HG03139 (cell line): ENCODE measurements around the gene SLC19A1.
A peak's percentile ranks its signal among the peaks of the same experiment; 100 is the strongest.

ENCODE experiments used
- ATAC-seq: cut with Tn5 transposase; IDR thresholded peaks from one replicate; pipeline ENCODE4 v1.9.1; 2021; ENCODE audit not compliant: unreplicated experiment

Gene SLC19A1

DNA sequence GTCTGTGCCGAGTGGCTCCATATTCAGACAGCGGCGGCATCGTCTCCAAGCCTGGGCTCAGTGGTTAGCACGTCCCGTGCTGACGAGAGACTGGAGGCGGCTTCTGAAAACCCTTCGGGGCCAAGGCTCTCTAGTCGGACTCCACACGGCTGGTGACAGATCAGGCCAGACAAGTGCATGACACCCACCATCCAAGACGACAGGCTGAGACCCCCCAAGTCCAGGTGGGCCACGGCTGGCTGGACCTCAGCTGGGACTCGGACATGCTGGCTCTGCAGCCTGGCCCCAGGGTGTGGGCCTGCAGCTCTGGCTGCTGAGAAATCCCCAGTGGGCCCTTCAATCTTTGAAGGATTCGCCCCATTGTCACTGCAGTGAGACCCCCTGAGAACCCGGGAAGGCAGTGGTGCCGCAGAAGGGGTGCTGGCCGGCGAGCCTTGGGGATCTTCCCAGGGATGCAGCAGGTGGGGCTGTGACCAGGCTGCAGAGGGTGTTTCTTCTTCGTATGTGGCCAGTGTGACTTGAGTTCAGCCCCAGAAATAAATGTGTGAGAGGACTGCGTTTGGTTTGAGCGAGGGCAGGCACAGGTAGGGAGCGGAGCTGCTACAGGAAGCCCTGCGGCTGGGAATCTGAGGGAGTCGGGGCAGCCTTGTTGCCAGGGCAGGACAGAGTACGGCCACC, 15.9 kb upstream of the SLC19A1 start:
- ATAC-seq, result no peak

DNA sequence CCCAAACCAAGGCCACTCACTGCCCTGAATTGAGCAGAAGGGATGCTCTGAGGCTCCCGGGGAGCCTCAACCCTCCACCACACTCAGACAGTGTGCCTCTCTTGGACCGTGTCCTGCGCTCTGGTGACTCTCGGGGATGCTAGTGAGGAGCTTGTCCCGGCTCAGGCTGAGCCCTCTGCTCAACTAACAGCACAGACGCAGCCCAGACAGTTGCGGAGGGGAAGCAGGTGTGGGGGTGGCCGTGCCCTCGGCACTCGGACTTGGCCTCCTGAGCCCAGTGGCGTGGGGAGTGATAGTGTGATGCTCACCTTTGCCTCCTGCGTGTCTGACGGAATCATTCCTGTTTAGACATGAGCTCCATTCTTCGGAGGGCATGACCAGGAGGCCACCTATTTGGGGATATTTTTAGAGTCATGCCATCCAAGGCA, 15.4 kb upstream of the SLC19A1 start:
- no peak for ATAC-seq

DNA sequence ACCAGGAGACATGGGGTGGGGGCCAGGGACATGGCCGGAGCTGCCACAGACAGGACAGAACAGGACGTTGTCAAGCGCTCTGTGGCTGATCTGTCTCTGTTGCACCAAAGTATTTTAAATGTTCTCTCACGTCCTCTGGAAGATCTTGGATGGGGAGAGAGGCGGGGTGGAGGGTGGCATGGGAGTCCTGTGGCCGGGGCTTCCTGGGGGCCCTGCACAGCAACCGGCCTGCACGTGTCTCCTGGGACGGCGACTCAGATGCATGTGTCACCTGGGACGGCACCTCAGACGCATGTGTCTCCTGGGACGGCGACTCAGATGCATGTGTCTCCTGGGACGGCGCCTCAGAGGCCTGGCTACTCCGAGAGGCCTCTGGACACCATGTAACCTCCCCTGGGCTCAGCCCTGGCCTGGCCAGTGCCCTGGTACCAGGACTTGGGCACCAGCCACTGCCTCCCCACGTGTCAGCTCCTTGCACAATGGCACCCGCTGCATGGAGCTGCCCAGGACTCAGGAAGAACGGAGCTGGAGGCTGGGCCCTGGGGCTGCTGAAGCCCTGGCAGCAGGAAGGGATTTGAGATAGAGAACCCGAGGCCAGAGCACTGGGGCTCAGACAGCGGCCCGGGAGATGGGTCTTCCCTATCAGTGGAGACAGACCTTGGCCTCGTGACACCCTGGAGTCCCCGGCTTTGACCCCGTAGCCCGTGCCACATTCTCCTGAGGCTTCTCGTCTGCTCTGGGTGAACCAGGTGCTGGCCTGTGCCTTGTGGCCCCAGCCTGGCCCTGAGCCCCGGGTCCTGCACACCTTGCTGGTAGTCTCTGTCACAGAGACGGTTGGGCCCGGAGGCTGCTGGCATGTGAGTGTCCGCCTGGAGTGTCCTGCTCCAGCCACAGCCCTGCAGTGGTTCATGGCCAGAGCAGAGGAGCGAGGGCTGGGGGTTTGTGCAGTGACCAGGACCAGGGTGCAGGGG, 14.7 kb upstream of the SLC19A1 start:
- no peak for ATAC-seq

DNA sequence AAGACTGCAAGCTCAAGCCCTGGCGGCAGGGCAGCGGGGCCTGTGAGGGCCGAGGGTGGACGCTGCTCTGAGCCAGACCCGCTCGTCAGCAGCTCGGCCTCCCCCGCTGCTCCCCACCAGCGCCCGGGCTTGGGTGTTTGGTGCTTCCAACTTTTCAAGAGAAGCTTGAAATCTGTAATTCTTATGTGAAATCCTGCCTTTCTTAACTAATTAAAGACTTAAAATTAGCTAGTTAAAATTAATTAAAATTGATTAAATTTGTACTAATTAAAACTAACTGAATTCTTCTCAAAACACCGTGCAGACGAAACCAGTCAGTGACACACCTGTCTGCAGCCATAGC, 14.0 kb upstream of the SLC19A1 start:
- no peak for ATAC-seq

DNA sequence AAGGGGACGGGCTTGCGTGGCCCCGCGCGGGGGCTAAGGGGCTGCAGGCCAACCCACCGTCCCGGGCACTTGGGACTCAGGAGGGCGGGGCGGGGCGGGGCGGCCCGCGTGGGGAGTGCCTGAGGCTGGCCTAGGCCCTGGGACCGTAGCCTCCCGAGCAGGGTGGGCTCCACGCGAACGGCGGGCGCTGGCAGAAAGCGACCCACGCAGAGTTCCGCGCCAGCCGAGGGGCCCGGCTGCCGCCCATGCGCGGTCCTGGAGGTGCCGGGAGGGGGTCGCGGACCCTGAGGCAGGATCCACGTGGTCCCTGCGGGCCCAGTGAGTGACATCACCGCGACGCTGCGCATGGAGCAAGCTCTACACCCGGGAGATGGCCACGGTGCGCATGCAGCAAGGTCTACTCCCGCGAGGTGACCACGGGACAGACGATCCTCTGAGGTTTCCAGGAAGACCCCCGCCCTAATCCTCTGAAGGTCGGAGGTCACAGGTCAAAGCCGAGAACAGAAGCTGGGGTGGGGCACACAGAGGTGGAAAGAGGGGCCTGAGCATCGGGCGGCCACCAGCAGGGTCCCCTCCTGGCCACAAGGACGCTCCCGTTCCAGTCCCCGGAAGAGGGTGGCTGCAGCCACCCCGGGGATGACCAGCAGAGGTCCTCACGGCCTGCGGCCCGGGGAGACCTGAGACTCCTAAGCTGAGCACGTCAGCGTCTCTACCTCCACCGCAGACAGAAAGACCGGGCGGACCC, 13.5 kb upstream of the SLC19A1 start:
- no peak for ATAC-seq

DNA sequence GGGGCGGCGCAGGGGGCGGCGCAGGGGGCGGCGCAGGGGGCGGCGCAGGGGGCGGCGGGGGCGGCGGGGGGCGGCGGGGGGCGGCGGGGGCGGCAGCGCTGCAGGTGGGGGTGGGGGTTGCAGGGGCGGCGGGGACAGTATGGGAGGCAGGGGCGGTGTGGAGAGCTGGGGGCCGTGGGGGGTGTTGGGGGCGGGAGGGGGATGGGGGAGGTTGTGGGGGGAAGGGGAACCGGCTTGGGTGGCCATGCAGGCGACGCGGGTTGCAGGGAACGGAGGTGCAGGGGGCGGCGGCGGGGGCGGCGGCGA, 13.0 kb upstream of the SLC19A1 start:
- ATAC-seq, result no peak

DNA sequence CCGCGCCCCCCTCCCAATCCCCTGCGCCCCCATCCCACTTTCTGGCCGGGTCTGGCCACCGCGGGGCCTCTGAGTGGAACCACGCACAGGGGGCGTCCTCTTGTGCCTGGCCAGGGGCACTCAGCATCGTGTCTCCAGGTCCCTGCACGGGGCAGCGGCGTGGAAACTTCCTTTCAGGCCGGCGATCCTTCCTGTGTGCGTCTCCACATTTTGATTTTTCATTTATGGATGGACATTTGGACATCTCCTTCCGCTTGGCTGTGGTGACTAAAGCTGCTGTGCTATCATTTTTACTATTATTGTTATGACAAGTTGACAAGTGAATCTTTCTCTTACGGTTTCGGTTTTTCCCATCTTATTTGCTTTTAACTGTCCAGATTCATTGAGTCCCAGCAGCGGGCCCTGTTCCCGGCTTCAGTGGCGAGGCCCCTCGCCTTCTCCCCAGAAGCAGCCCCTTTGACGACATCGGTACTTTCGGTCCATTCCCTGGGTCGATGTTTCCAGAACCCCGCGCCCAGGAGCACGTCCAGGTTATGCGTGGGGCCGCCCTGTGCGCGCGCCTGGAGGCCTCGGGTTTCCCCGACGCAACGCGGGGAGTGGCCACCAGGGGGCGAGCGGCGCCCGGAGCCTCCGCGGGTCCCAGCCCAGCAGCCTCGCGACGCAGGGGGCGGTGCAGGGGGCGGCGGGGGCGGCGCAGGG, 12.4 kb upstream of the SLC19A1 start:
- peak; percentile 48 for ATAC-seq

DNA sequence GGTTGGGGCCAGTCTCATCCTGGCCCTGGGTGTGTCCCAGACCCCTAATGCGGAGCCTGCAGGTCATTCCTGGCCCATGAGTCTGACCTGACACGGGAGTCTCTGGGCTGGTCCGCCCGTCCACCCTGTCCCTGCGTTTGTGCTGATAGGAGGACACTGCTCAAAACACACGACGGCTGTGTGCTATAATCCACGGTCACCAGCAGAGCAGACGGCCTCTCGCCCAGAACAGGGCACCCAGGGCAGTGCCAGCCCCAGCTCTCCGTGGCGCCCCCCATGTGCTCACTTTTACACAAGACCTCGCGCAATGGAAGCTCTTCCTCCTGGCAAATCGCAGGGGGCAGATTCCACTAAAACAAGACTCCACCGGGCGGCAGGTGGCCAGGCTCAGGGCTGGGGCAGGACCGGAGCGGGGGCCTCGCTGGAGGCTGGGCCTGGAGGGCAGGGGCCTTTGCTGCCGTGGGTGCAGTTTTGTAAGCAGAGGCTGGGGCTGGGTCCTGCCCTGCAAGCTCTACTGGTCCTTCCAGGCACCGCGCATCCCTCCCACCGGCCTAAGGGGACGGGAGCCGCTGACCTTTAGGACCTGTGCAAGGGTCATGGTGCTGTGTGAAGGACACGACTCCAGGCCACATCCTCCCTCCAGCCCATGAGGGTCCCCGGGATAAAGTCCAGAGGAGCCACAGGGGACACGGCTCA, 10.6 kb upstream of the SLC19A1 start:
- ATAC-seq, result no peak

DNA sequence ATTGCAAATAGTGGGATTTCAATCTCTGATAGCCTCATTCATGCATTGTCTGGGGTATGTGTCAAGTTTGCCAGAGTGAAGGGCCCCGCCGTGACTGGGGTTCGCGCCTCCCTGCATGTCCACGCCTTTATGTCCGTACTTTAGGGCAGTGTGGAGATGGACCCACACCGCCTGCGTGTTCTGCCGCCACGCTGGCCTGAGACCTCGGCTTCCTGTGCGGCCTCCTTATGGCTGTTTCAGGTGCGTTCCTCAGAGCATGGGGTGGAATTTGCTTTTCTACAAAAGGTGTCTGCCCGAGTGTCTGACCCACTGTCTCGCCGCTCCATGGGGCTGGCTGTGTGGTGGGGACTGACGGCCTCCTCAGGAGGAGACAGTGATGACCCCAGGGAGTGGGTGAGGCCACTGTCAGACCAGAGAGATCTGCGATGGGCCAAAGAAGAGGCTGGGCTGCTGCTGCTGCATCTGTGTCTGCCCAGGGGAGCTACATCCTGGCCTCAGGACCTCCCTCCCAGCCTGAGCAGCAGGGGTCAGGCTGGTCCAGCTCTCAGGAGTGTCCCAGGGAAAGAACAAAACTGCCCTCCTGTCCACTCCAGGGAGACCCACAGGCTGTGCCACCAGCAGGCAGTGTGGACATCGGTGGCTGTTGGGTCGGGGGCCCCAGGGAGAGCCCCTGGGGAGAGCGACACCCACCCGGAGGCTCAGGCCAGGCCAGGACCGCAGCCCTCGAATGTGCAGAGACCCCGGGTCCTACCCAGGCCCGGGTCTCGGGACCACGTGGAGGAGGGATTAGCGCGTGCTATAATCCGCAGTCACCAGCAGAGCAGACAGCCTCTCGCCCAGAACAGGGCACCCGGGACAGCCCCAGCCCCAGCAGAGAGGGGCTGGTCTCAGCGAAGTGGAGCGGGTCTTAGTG, 9.8 kb upstream of the SLC19A1 start:
- no peak for ATAC-seq

DNA sequence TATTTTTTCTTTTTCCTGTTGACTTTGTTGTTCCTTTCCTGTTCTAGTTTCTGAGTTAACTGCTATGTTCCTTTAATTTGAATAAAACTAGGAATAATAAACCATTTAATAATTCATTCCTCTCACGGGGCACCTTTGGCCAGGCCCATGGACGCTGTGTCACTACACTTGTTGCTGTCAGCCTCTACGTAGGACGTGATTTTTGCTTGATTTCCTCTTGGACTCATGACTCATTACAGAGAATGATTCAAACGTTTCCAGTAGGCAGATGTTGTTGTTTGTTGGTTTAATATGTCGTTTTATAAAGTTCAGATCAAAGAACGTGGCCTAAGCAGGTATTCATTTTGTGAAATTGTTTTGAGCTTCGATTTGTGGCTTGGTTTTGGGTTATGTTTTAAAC, 9.1 kb upstream of the SLC19A1 start:
- ATAC-seq, result no peak

DNA sequence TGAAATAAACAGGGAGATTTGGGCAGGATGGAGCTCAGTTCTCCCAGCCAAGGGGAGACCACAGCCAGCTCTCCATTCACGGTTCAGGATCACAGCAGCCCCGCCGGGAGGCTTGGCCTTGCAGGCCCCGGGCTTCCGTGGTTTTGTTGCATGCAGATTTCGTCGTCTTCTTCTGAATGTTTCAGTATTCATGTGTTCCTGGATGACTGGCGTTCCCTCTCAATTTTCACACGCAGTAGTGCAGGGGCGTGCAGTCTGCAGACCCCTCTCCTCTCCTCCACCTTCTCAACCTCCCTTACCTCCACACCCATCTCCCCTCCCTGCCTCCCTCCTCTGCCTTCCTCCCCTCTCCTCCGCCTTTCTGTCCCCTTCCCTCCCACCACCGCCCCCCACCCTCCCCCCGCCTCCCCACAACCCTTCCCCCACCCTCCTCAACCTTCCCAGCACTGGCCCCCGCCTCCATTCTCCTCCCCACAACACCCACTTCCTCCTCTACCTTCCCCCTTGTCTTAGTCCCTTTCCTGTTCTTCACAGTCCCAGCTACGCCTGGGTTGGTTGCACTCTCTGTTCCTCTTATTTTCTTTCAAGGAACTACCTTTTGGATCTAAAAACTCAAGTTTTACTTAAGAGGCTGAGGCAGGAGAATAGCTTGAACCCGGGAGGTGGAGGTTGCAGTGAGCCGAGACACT, 8.4 kb upstream of the SLC19A1 start:
- peak; percentile 34 for ATAC-seq

DNA sequence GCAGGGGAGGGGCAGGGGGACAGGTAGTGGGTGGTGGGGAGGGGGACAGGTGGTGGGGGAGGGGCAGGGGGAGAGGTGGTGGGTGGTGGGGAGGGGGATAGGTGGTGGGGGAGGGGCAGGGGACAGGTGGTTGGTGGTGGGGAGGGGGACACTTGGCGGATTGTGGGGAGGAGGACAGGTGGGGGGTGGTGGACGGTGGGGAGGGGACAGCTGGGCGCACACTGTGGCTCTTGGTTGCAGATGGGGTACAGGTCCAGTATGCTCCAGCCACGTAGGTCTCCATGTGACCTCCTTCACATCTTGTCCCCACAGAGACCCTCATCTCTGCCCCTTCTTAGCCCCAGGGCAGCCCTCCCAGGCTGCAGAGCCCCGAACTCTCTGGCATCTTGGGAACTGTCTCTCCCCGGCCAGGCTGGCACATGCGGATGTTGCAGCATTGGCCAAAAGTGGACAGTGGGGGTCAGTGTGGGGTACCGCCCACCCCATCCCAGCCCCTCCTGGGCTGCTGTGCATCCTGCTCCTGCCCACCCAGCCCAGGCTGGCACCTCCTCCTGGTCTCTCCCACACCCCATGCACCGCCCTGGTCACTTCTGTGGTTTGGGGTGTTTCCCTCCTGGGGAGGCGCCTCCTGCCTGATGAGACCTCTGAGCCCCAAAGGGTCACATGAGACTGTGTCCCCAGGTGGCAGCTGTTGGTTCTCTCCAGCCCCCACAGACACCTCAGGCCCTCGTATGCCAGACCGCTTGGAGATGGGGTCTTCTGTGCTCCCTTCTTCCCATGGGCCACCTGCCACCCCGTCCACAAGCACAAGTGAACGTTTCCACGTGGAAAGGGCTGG, 7.6 kb upstream of the SLC19A1 start:
- ATAC-seq, result no peak

DNA sequence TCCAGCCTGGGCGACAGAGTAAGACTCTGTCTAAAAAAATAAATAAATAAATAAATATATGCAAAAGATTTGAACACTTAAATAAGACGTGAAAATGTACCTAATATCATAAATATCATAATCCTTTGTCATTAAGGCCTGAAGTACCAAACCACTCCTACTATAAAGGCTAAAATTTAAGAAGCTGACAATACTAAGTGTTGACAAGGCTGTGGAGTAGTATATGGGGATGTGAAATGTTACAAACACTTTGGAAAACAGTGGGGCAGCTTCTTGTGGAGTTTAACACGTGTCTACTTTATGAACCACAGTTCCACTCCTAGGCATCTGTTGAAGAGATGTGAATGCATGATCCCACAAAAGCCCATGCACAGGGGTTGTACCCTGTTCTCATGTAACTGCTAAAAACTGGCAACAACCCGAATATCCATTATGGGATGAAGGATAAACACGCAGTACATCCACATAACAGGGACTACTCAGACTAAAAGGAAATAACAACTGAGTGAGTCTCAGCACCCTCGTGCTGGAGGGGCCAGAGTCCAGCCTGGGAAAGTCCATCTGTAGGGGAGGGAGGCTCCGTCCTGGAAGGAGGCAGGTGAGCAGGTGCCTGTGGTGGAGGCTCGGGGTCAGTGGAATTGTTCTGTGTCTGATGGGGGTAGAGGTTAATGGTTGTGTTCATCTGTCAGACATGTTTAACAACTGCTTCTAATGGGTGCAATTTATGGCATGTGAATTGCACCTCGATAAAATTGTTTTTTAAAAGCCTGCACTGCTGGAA, 6.7 kb upstream of the SLC19A1 start:
- no peak for ATAC-seq

DNA sequence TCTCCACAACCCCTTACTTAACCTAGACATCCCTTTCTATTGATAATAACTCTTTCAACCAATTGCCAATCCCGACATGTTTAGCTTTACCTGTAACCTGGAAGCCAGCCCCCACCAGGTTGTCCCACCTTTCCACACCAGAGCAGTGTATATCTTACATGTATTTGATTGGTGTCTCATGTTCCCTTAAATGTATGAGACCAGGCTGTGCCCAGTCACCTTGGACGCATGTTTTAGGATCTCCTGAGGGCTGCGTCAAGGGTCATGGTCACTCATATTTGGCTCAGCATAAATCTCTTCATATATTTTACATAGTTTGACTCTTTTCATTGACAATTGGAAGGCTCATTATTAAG, 5.3 kb upstream of the SLC19A1 start:
- no peak for ATAC-seq

DNA sequence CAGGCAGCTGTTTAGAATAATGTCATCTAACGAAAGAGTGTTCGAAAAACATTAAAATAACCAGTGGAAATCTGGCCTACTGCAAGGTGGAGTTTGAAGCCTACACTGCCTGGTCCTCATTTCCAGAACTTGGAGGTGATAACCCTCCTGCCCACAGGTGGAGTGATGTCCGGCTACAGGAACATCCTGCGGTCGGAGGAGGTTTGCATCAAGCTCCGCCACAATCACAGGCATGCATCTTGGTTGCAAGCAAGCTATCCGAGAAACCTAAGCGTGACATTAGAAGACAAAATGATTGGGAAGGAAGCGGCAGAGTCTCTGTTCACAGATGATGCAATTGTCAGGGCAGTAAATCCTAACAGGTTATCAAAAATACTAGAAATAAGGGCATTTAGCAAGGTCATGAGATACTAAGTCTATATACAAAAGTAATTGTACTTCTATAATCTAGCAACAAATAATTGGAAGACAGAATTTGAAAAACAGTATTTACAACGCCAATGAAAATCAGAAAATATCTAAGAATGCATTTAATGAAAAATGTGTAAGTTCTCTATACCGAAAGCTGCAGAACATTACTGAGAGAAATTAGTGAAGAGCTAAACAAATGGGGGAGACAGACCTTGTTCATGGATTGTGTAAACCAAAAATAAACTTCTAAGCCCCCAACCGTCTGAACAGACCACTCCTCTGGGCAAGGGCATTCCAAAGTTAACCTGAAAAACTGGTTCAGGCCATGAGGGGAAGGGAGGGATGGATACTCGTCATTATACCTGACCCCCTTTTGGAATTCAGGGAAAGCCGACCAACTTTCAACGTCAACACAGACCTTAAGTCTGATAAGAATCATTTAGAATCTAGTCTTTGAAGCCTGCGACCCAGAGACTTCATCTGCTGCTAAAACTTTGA, 4.7 kb upstream of the SLC19A1 start:
- ATAC-seq, result no peak
